Gastroesophageal sphincter (tissue), 4 donors: ENCODE data around the gene MGAM2. TPM values are rescaled to one million over a fixed set of nuclear protein-coding genes. Genes with fewer than 3 reads are reported as not detected.

Experiments used
- ATAC-seq: fragments of 150-250 bp; one replicate; pipeline ENCODE4 v1.9.1; 2016; ENCODE audit warnings: mild to moderate bottlenecking, moderate library complexity
- H3K27ac ChIP-seq, 4 donors: fragments of 200-600 bp; sonication (generic) in 3 of 4; 1 replicate in 3 of 4; 2 replicates in 1 of 4; pipeline ENCODE4 v1.5.1; 2016 to 2019
- H3K27me3 ChIP-seq: fragments of 200-600 bp; sonication (generic); one replicate; pipeline ENCODE4 v1.5.1; 2019
- H3K36me3 ChIP-seq, 2 donors: fragments of 200-600 bp; sonication (generic); one replicate each; pipeline ENCODE4 v1.5.1; 2019; ENCODE audit warnings: control low read depth in 1 of 2
- H3K4me1 ChIP-seq, 3 donors: fragments of 200-600 bp; sonication (generic); 1 replicate in 2 of 3; 2 replicates in 1 of 3; pipeline ENCODE4 v1.5.1; 2016 to 2019; ENCODE audit warnings: control low read depth in 2 of 3
- H3K4me3 ChIP-seq, 2 donors: fragments of 200-600 bp; sonication (generic); one replicate each; pipeline ENCODE4 v1.5.1; 2019; ENCODE audit warnings: mild to moderate bottlenecking in 1 of 2, moderate library complexity in 1 of 2
- H3K9me3 ChIP-seq, 3 donors: fragments of 200-600 bp; sonication (generic); one replicate each; pipeline ENCODE4 v1.5.1; 2017 to 2019; ENCODE audit warnings: control low read depth in 2 of 3
- CTCF ChIP-seq, 4 experiments: fragments of 200-600 bp in 2 of 4; fragments of 450-650 bp in 2 of 4; sonication (generic) in 1 of 4; IDR thresholded peaks; one replicate each; pipeline ENCODE4 v1.5.1; 2017 to 2019; ENCODE audit warnings: antibody characterized with exemption in 4 of 4, mild to moderate bottlenecking in 2 of 4, moderate library complexity in 2 of 4
- EP300 ChIP-seq: sonication (generic); formaldehyde crosslinking; IDR thresholded peaks from one replicate; pipeline ENCODE4 v1.6.1; 2017; ENCODE audit warnings: antibody characterized with exemption, mild to moderate bottlenecking
- POLR2A ChIP-seq, 2 donors: fragments of 450-650 bp; IDR thresholded peaks; one replicate each; pipeline ENCODE4 v1.6.1; 2017; ENCODE audit warnings: antibody characterized with exemption in 2 of 2, mild to moderate bottlenecking in 2 of 2, moderate library complexity in 1 of 2
- POLR2AphosphoS5 ChIP-seq: sonication (generic); formaldehyde crosslinking; IDR thresholded peaks from one replicate; pipeline ENCODE4 v1.6.1; 2017; ENCODE audit warnings: antibody characterized with exemption
- WGBS, 2 donors: methylation state at CpG; one replicate each; pipeline ENCODE4 v1.1.5; 2018; ENCODE audit warnings: low coverage in 1 of 2; 5-methylcytosine and 5-hydroxymethylcytosine counted together
- total RNA-seq, 4 donors: library from RNA; depleted of rRNA; stranded (reverse); fragments of >200 nt; gene quantifications; one replicate each; pipeline ENCODE4 v1.1.0, GENCODE V29; 2016

Gene MGAM2
- total RNA-seq: 1 to 10 TPM in 1 of 4 donors, under 1 TPM in 1, not detected in 2; 0.54 to 1.6 TPM

- WGBS, 2 donors: 66% methylated on average over 4 of the region's 4 CpGs; no CpG with 5 or more reads in 1 of the 2 donors
- H3K27me3 ChIP-seq: no peaks in the 10 kb centered on the region
- no peaks in the 10 kb centered on the region for H3K4me1 ChIP-seq
- no peak within 1 kb of the TSS for H3K4me3 ChIP-seq
- no peak for ATAC-seq
- no peak within 1 kb of the TSS for H3K27ac ChIP-seq
- H3K9me3 ChIP-seq: no peaks in the 10 kb centered on the region
- TF ChIP-seq POLR2AphosphoS5 (no peak), POLR2A (IDR thresholded peaks at IDR 0.05) (no peak), CTCF (IDR thresholded peaks at IDR 0.05) (no peak), EP300 (no peak)
- H3K36me3 ChIP-seq: no peaks in the 10 kb centered on the region
Observed at GRCh38 chr7:142111499-142111898, at the start of gene MGAM2. TSS of gene MGAM2 (plus strand) at chr7:142111718. CDS start at chr7:142116874, 5,156 bp downstream.

- Histone ChIP-seq H3K9me3 (no peaks in the 10 kb centered on the region), H3K27me3 (no peaks in the 10 kb centered on the region), H3K27ac (no peak overlapping the region), H3K36me3 (no peaks in the 10 kb centered on the region), H3K4me1 (no peaks in the 10 kb centered on the region), H3K4me3 (no peak overlapping the region)
- no peak for TF ChIP-seq EP300
- TF ChIP-seq CTCF (IDR thresholded peaks at IDR 0.05): no peak
- TF ChIP-seq POLR2A (IDR thresholded peaks at IDR 0.05): no peak
- TF ChIP-seq POLR2AphosphoS5: no peak
- ATAC-seq: no peak
- 66 to 80% methylated on average over 7 to 12 of the region's 12 CpGs for WGBS, 2 donors
Observed at GRCh38 chr7:142063551-142064442, 47.7 kb upstream of the MGAM2 start.

GRCh38 chr7:142066536-142066935 is 45.0 kb upstream of the MGAM2 start:
- no peak for TF ChIP-seq POLR2AphosphoS5
- TF ChIP-seq CTCF (IDR thresholded peaks at IDR 0.05): no peak
- no peaks in the 10 kb centered on the region for H3K9me3 ChIP-seq
- no peak overlapping the region for H3K4me3 ChIP-seq
- no peaks in the 10 kb centered on the region for H3K36me3 ChIP-seq
- no peak overlapping the region for H3K27ac ChIP-seq
- no peaks in the 10 kb centered on the region for H3K27me3 ChIP-seq
- H3K4me1 ChIP-seq: no peaks in the 10 kb centered on the region
- WGBS, 2 donors: 81 to 92% methylated on average over 4 to 5 of the region's 8 CpGs
- ATAC-seq: no peak

GRCh38 chr7:142077762-142078161 is 33.8 kb upstream of the MGAM2 start:
- TF ChIP-seq CTCF (IDR thresholded peaks at IDR 0.05) (no peak), POLR2AphosphoS5 (no peak), EP300 (no peak), POLR2A (IDR thresholded peaks at IDR 0.05) (no peak)
- WGBS, 2 donors: 89 to 91% methylated on average over 4 of the region's 4 CpGs
- H3K4me1 ChIP-seq: no peaks in the 10 kb centered on the region
- H3K36me3 ChIP-seq: peaks cover 0 to 3% of the 10 kb centered on the region in 2 donors
- H3K27ac ChIP-seq: no peak overlapping the region
- no peak overlapping the region for H3K4me3 ChIP-seq
- H3K9me3 ChIP-seq: no peaks in the 10 kb centered on the region
- H3K27me3 ChIP-seq: no peaks in the 10 kb centered on the region
- no peak for ATAC-seq

- Histone ChIP-seq H3K4me3 (no peak overlapping the region), H3K27me3 (no peaks in the 10 kb centered on the region), H3K9me3 (no peaks in the 10 kb centered on the region), H3K36me3 (no peaks in the 10 kb centered on the region), H3K27ac (no peak overlapping the region), H3K4me1 (no peaks in the 10 kb centered on the region)
- ATAC-seq: no peak
- TF ChIP-seq POLR2AphosphoS5 (no peak), POLR2A (IDR thresholded peaks at IDR 0.05) (no peak), EP300 (no peak), CTCF (IDR thresholded peaks at IDR 0.05) (no peak)
- 88 to 100% methylated on average over 1 of the region's 1 CpG for WGBS, 2 donors
Observed at GRCh38 chr7:142083605-142084004, 27.9 kb upstream of the MGAM2 start.
